Astrocyte (in vitro differentiated cells and primary cell): ENCODE data around the gene MTA3. TPM values are rescaled to one million over a fixed set of nuclear protein-coding genes. Genes with fewer than 3 reads are reported as not detected.

Source experiments
- DNase-seq: peaks from one replicate; pipeline ENCODE4 v3.0.0-alpha.2; 2010; ENCODE audit warnings: low read depth
- FAIRE-seq: peaks from 2 replicates; lab custom pipeline; 2011; peaks lifted over from hg19 to GRCh38; lab: Jason Lieb, UNC
- H2AFZ ChIP-seq: 2 replicates; pipeline ENCODE4 v1.6.0; 2012; ENCODE audit warnings: low read depth, low read length, inconsistent platforms
- H3K27ac ChIP-seq: 2 replicates; pipeline ENCODE4 v1.5.1; 2011; ENCODE audit warnings: low read depth, low read length, inconsistent platforms
- H3K27me3 ChIP-seq: 2 replicates; pipeline ENCODE4 v1.6.0; 2011; ENCODE audit warnings: low read length, inconsistent platforms; ENCODE audit not compliant: insufficient read depth
- H3K36me3 ChIP-seq: 2 replicates; pipeline ENCODE4 v1.5.1; 2011; ENCODE audit warnings: low read length, inconsistent platforms; ENCODE audit not compliant: insufficient read depth
- H3K4me1 ChIP-seq: 2 replicates; pipeline ENCODE4 v1.5.1; 2011; ENCODE audit warnings: low read length, inconsistent platforms; ENCODE audit not compliant: insufficient read depth
- H3K4me2 ChIP-seq: 2 replicates; pipeline ENCODE4 v1.6.0; 2012; ENCODE audit warnings: low read length, inconsistent platforms
- H3K4me3 ChIP-seq: 2 replicates; pipeline ENCODE4 v1.5.1; 2011; ENCODE audit warnings: low read depth, mild to moderate bottlenecking, low read length, inconsistent platforms; ENCODE audit not compliant: insufficient read depth
- H3K79me2 ChIP-seq: 2 replicates; pipeline ENCODE4 v1.6.0; 2012; ENCODE audit warnings: mild to moderate bottlenecking, low read length, inconsistent platforms; ENCODE audit not compliant: insufficient read depth
- H3K9ac ChIP-seq: 2 replicates; pipeline ENCODE4 v1.6.0; 2012; ENCODE audit warnings: mild to moderate bottlenecking, low read length, inconsistent platforms
- H3K9me3 ChIP-seq: 2 replicates; pipeline ENCODE4 v1.5.1; 2012; ENCODE audit warnings: low read depth, mild to moderate bottlenecking, low read length, inconsistent platforms; ENCODE audit not compliant: insufficient read depth
- H4K20me1 ChIP-seq: 2 replicates; pipeline ENCODE4 v1.6.0; 2012; ENCODE audit warnings: low read length, inconsistent platforms; ENCODE audit not compliant: insufficient read depth
- H3K27ac Mint-ChIP-seq: one replicate; pipeline ENCODE4 v1.8.0; 2021; ENCODE audit warnings: mild to moderate bottlenecking, mixed read lengths; ENCODE audit not compliant: unreplicated experiment
- H3K27me3 Mint-ChIP-seq: one replicate; pipeline ENCODE4 v1.8.0; 2021; ENCODE audit warnings: low read depth, mixed read lengths; ENCODE audit not compliant: unreplicated experiment
- H3K36me3 Mint-ChIP-seq: one replicate; pipeline ENCODE4 v1.8.0; 2021; ENCODE audit warnings: low read depth, mixed read lengths; ENCODE audit not compliant: unreplicated experiment
- H3K4me1 Mint-ChIP-seq: one replicate; pipeline ENCODE4 v1.8.0; 2021; ENCODE audit warnings: low read depth, mixed read lengths; ENCODE audit not compliant: unreplicated experiment
- H3K4me3 Mint-ChIP-seq: one replicate; pipeline ENCODE4 v1.8.0; 2021; ENCODE audit warnings: mild to moderate bottlenecking, moderate library complexity, mixed read lengths; ENCODE audit not compliant: unreplicated experiment
- H3K9me3 Mint-ChIP-seq: one replicate; pipeline ENCODE4 v1.8.0; 2021; ENCODE audit warnings: mild to moderate bottlenecking, mixed read lengths; ENCODE audit not compliant: unreplicated experiment
- EZH2 ChIP-seq: IDR thresholded peaks from 2 replicates; pipeline ENCODE4 v1.6.1; 2012; ENCODE audit warnings: mild to moderate bottlenecking, low read length, inconsistent platforms; ENCODE audit not compliant: insufficient read depth
- total RNA-seq: library from RNA; stranded (reverse); gene quantifications from 2 replicates; pipeline ENCODE4 v1.2.1, GENCODE V29; 2021
- TF ChIP-seq, protein P1 (sequence below): IDR thresholded peaks from 2 replicates; pipeline ENCODE4 v1.5.1; 2011; ENCODE audit warnings: low read depth, mild to moderate bottlenecking, inconsistent platforms, low read length, moderate library complexity; ENCODE audit not compliant: insufficient read depth

MTA3 gene
- total RNA-seq, 1 donor from 2014 or later: 69.4 TPM

DNA sequence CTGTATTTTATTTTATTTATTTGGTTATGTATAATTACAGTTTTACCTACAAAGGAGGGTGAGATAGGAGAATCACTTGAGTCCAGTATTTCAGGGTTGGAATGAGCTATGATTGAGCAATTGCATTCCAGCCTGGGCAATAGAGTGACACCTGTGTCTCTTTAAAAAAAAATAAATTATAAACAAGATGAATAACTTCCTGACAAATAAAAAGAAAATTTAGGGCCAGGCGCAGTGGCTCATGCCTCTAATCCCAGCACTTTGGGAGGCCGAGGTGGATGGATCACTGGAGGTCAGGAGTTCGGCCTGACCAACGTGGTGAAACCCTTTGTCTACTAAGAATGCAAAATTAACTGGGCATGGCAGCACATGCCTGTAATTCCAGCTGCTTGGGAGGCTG lies 17.3 kb downstream of the MTA3 start:
- Mint-ChIP-seq H3K36me3 (peaks cover 11% of the 10 kb centered on the region), H3K9me3 (no peaks in the 10 kb centered on the region), H3K4me3 (no peak overlapping the region), H3K27ac (no peak overlapping the region), H3K4me1 (no peaks in the 10 kb centered on the region), H3K27me3 (no peaks in the 10 kb centered on the region)
- H3K4me2 ChIP-seq: no peak overlapping the region
- H3K36me3 ChIP-seq: peaks cover 6% of the 10 kb centered on the region
- H3K27me3 ChIP-seq: no peaks in the 10 kb centered on the region
- no peak for DNase-seq
- H3K4me1 ChIP-seq: no peaks in the 10 kb centered on the region
- peaks cover 28% of the 10 kb centered on the region for H4K20me1 ChIP-seq
- no peak overlapping the region for H3K4me3 ChIP-seq
- H3K27ac ChIP-seq: no peak overlapping the region
- TF ChIP-seq, protein P1, sequence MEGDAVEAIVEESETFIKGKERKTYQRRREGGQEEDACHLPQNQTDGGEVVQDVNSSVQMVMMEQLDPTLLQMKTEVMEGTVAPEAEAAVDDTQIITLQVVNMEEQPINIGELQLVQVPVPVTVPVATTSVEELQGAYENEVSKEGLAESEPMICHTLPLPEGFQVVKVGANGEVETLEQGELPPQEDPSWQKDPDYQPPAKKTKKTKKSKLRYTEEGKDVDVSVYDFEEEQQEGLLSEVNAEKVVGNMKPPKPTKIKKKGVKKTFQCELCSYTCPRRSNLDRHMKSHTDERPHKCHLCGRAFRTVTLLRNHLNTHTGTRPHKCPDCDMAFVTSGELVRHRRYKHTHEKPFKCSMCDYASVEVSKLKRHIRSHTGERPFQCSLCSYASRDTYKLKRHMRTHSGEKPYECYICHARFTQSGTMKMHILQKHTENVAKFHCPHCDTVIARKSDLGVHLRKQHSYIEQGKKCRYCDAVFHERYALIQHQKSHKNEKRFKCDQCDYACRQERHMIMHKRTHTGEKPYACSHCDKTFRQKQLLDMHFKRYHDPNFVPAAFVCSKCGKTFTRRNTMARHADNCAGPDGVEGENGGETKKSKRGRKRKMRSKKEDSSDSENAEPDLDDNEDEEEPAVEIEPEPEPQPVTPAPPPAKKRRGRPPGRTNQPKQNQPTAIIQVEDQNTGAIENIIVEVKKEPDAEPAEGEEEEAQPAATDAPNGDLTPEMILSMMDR: no peak
- no peak for TF ChIP-seq EZH2
- H3K9me3 ChIP-seq: no peaks in the 10 kb centered on the region
- H3K79me2 ChIP-seq: peaks cover 20% of the 10 kb centered on the region
- no peak overlapping the region for H2AFZ ChIP-seq
- H3K9ac ChIP-seq: no peak overlapping the region
- no peak for FAIRE-seq

DNA sequence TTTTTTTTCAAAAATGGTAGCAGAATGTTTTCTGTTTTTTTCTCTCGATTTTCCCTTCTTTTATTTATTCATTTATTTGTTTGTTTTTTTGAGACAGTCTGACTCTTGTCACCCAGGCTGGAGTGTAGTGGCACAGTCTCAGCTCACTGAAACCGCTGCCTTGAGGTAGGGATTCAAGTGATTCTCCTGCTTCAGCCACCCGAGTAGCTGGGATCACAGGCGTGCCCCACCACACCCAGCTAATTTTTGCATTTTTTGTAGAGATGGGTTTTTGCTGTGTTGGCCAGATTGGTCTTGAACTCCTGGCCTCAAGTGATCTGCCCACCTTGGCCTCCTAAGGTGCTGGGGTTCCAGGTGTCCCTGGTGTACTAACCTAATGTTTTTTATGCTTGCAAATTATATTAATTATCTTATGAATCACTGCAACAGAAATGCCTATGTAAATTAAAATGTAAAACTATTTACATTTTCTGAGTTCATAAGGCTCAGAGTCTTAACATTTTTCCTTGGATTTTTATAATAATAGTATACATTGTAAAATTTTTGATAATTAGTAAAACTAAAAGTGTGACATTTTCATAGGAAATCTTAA lies 19.2 kb downstream of the MTA3 start:
- Histone ChIP-seq H3K9me3 (no peaks in the 10 kb centered on the region), H3K27me3 (no peaks in the 10 kb centered on the region), H4K20me1 (peaks cover 36% of the 10 kb centered on the region), H3K79me2 (peaks cover 34% of the 10 kb centered on the region), H2AFZ (no peak overlapping the region), H3K4me2 (no peak overlapping the region), H3K36me3 (no peaks in the 10 kb centered on the region), H3K4me1 (no peaks in the 10 kb centered on the region), H3K9ac (no peak overlapping the region), H3K27ac (no peak overlapping the region), H3K4me3 (no peak overlapping the region)
- Mint-ChIP-seq H3K27me3 (no peaks in the 10 kb centered on the region), H3K4me3 (no peak overlapping the region), H3K4me1 (no peaks in the 10 kb centered on the region), H3K9me3 (no peaks in the 10 kb centered on the region), H3K27ac (no peak overlapping the region), H3K36me3 (peaks cover 7% of the 10 kb centered on the region)
- FAIRE-seq (no peak), DNase-seq (no peak)
- TF ChIP-seq EZH2: no peak
- TF ChIP-seq, protein P1: no peak

DNA sequence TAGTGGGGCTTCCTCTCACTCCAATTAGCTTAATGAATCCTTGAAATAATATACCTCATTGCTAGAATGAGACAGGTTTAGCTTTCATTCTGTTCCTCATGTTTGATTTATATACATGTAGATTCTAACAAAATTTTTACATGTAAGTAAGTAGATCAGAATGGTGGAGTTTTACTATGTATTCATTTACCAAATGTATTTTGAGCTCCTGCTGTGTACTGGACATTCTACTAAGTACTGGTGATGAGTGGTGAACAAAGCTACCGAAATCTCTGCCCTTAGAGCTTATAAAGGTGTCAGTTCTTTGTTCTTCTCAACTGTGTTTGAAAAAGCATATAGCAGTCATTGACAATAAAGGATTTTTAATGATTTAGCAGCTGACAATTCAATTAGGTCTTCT lies 19.7 kb downstream of the MTA3 start:
- no peak for FAIRE-seq
- Mint-ChIP-seq H3K4me3 (no peak overlapping the region), H3K9me3 (no peaks in the 10 kb centered on the region), H3K27ac (no peak overlapping the region), H3K4me1 (no peaks in the 10 kb centered on the region), H3K36me3 (peaks cover 6% of the 10 kb centered on the region), H3K27me3 (no peaks in the 10 kb centered on the region)
- Histone ChIP-seq H3K4me2 (no peak overlapping the region), H3K79me2 (peaks cover 35% of the 10 kb centered on the region), H3K36me3 (no peaks in the 10 kb centered on the region), H3K4me1 (no peaks in the 10 kb centered on the region), H2AFZ (no peak overlapping the region), H3K9ac (no peak overlapping the region), H3K9me3 (no peaks in the 10 kb centered on the region), H3K27me3 (no peaks in the 10 kb centered on the region), H4K20me1 (peaks cover 35% of the 10 kb centered on the region), H3K4me3 (no peak overlapping the region), H3K27ac (no peak overlapping the region)
- TF ChIP-seq EZH2: no peak
- TF ChIP-seq, protein P1: no peak
- no peak for DNase-seq
